HEK293 (cell line): ENCODE data around the gene TOM1.

Experiments
- CTCF ChIA-PET: fragments of 350-600 bp; formaldehyde crosslinking; extraction: SDS; loops from one replicate; lab custom pipeline; 2021; ENCODE audit warnings: antibody characterized with exemption; lab: Yijun Ruan, JAX
- POLR2A ChIA-PET: fragments of 300-600 bp; formaldehyde crosslinking; extraction: SDS; loops from one replicate; lab custom pipeline; 2020; ENCODE audit warnings: antibody characterized with exemption, inconsistent platforms; lab: Yijun Ruan, JAX
- H3K27ac ChIP-seq: fragments of 200-500 bp; sonication (Bioruptor generic); 2 replicates; pipeline ENCODE4 v1.5.1; 2014; ENCODE audit warnings: low read depth, low read length, control low read depth, inconsistent platforms; ENCODE audit errors: extremely low read depth
- H3K36me3 ChIP-seq, 2 experiments: fragments of 200-500 bp in 1 of 2; sonication (Bioruptor generic) in 1 of 2; 1 replicate in 1 of 2; 2 replicates in 1 of 2; pipeline ENCODE4 v1.5.1; 2014 to 2017; ENCODE audit warnings: inconsistent platforms in 2 of 2, low read length in 2 of 2; ENCODE audit not compliant: control insufficient read depth in 2 of 2, insufficient read depth in 1 of 2
- H3K4me1 ChIP-seq: fragments of 200-500 bp; sonication (Bioruptor generic); 2 replicates; pipeline ENCODE4 v1.5.1; 2014; ENCODE audit warnings: mild to moderate bottlenecking, low read length, inconsistent platforms; ENCODE audit not compliant: control insufficient read depth, insufficient read depth
- H3K4me3 ChIP-seq: 2 replicates; pipeline ENCODE4 v1.5.1; 2011; ENCODE audit warnings: low read depth, mild to moderate bottlenecking, control low read depth, low read length, moderate library complexity
- H3K9me3 ChIP-seq: fragments of 200-500 bp; sonication (Bioruptor generic); 2 replicates; pipeline ENCODE4 v1.5.1; 2014; ENCODE audit warnings: low read depth, low read length, inconsistent platforms; ENCODE audit not compliant: control insufficient read depth, insufficient read depth
- GLIS1 ChIP-seq: fragments of 450-650 bp; formaldehyde crosslinking; IDR thresholded peaks from 2 replicates; pipeline ENCODE4 v1.5.1; 2016; ENCODE audit warnings: missing biosample characterization, missing genetic modification characterization
- HOXA7 ChIP-seq: sonication (generic); formaldehyde crosslinking; IDR thresholded peaks from 2 replicates; pipeline ENCODE4 v1.8.1; 2022; ENCODE audit warnings: missing genetic modification reagents, borderline replicate concordance
- IKZF3 ChIP-seq: fragments of 450-650 bp; IDR thresholded peaks from 2 replicates; pipeline ENCODE4 v1.5.0; 2018; ENCODE audit warnings: missing biosample characterization, mild to moderate bottlenecking, missing genetic modification characterization, moderate library complexity
- KLF1 ChIP-seq: fragments of 450-650 bp; formaldehyde crosslinking; IDR thresholded peaks from 2 replicates; pipeline ENCODE4 v1.5.1; 2016; ENCODE audit warnings: missing biosample characterization, missing genetic modification characterization
- KLF10 ChIP-seq: fragments of 450-650 bp; IDR thresholded peaks from 2 replicates; pipeline ENCODE4 v1.5.1; 2018; ENCODE audit warnings: missing biosample characterization, mild to moderate bottlenecking, missing genetic modification characterization
- SALL2 ChIP-seq: fragments of 450-650 bp; formaldehyde crosslinking; IDR thresholded peaks from 2 replicates; pipeline ENCODE4 v1.5.0; 2017; ENCODE audit warnings: missing biosample characterization, mild to moderate bottlenecking, missing genetic modification characterization, borderline replicate concordance
- ZBTB17 ChIP-seq: fragments of 450-650 bp; formaldehyde crosslinking; IDR thresholded peaks from 2 replicates; pipeline ENCODE4 v1.5.1; 2016; ENCODE audit warnings: missing biosample characterization, missing genetic modification characterization
- ZFHX2 ChIP-seq: fragments of 450-650 bp; formaldehyde crosslinking; conservative IDR thresholded peaks from 2 replicates; pipeline ENCODE4 v1.5.1; 2016; ENCODE audit warnings: missing biosample characterization, missing genetic modification characterization
- ZFP41 ChIP-seq: fragments of 450-650 bp; formaldehyde crosslinking; IDR thresholded peaks from 2 replicates; pipeline ENCODE4 v1.5.1; 2016; ENCODE audit warnings: missing biosample characterization, missing genetic modification characterization, borderline replicate concordance
- ZNF114 ChIP-seq: fragments of 450-650 bp; formaldehyde crosslinking; IDR thresholded peaks from 2 replicates; pipeline ENCODE4 v1.5.0; 2017; ENCODE audit warnings: missing biosample characterization, missing genetic modification characterization
- ZNF121 ChIP-seq: fragments of 450-650 bp; formaldehyde crosslinking; IDR thresholded peaks from 2 replicates; pipeline ENCODE4 v1.5.1; 2016; ENCODE audit warnings: missing biosample characterization, missing genetic modification characterization
- ZNF138 ChIP-seq: fragments of 450-650 bp; formaldehyde crosslinking; IDR thresholded peaks from 2 replicates; pipeline ENCODE4 v1.5.1; 2016; ENCODE audit warnings: missing biosample characterization, missing genetic modification characterization, borderline replicate concordance
- ZNF214 ChIP-seq: fragments of 450-650 bp; formaldehyde crosslinking; IDR thresholded peaks from 2 replicates; pipeline ENCODE4 v1.5.1; 2017; ENCODE audit warnings: missing biosample characterization, mild to moderate bottlenecking, missing genetic modification characterization, borderline replicate concordance
- ZNF292 ChIP-seq: fragments of 450-650 bp; formaldehyde crosslinking; IDR thresholded peaks from 2 replicates; pipeline ENCODE4 v1.5.1; 2016; ENCODE audit warnings: low read depth, missing biosample characterization, missing genetic modification characterization, borderline replicate concordance
- ZNF341 ChIP-seq: fragments of 450-650 bp; formaldehyde crosslinking; IDR thresholded peaks from 2 replicates; pipeline ENCODE4; 2016; ENCODE audit warnings: low read depth, missing biosample characterization, missing genetic modification characterization
- ZNF366 ChIP-seq: fragments of 450-650 bp; formaldehyde crosslinking; conservative IDR thresholded peaks from 2 replicates; pipeline ENCODE4 v1.5.1; 2016; ENCODE audit warnings: missing biosample characterization, missing genetic modification characterization
- ZNF473 ChIP-seq: fragments of 450-650 bp; formaldehyde crosslinking; IDR thresholded peaks from 2 replicates; pipeline ENCODE4 v1.5.1; 2017; ENCODE audit warnings: missing biosample characterization, missing genetic modification characterization
- ZNF610 ChIP-seq: fragments of 450-650 bp; formaldehyde crosslinking; IDR thresholded peaks from 2 replicates; pipeline ENCODE4 v1.5.1; 2016; ENCODE audit warnings: missing biosample characterization, missing genetic modification characterization, borderline replicate concordance
- ZNF791 ChIP-seq: fragments of 450-650 bp; formaldehyde crosslinking; IDR thresholded peaks from 2 replicates; pipeline ENCODE4 v1.5.1; 2016; ENCODE audit warnings: missing biosample characterization, missing genetic modification characterization
- ZSCAN23 ChIP-seq: fragments of 450-650 bp; formaldehyde crosslinking; IDR thresholded peaks from 2 replicates; pipeline ENCODE4 v1.5.1; 2016; ENCODE audit warnings: missing biosample characterization, missing genetic modification characterization
- TF ChIP-seq, protein P1 (sequence below): fragments of 450-650 bp; formaldehyde crosslinking; IDR thresholded peaks from 2 replicates; pipeline ENCODE4 v1.5.1; 2017; ENCODE audit warnings: missing biosample characterization, missing genetic modification characterization
- TF ChIP-seq, protein P2 (sequence below): fragments of 450-650 bp; formaldehyde crosslinking; IDR thresholded peaks from 2 replicates; pipeline ENCODE4 v1.5.1; 2016; ENCODE audit warnings: missing biosample characterization, missing genetic modification characterization
- TF ChIP-seq, protein P3 (sequence below): fragments of 450-650 bp; IDR thresholded peaks from 2 replicates; pipeline ENCODE4 v1.5.1; 2018; ENCODE audit warnings: missing biosample characterization, missing genetic modification characterization

The TOM1 gene

DNA sequence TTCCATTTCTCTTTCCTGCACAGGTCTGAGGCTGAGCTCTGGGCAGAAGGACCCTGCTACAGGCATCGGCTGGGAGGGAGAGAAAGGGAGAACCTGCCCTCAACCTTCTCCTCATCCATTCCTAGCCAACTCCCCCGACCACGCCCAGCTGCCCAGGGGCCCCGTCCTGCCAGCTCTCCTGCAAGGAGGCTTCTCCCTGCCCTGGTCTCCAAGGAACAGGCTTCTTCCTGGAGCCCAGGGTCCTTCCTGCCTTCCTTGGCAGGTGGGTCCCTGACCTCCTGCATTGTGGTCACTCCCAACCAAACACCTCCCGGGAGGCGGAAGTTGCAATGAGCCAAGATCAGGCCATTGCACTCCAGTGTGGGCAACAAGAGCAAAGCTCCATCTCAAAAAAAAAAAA, 68.7 kb downstream of the TOM1 start:
- peaks cover 3% of the 10 kb centered on the region; the same call in 1 of the 2 replicates for H3K4me1 ChIP-seq
- H3K9me3 ChIP-seq, result no peaks in the 10 kb centered on the region
- H3K36me3 ChIP-seq, result no peaks in the 10 kb centered on the region
- TF ChIP-seq KLF1 (tag by site-specific recombination) (peak; percentile 59), ZBTB17 (tag by site-specific recombination) (no peak), GLIS1 (tag by site-specific recombination) (peak; percentile 45; the same call in 1 of the 2 replicates)
- TF ChIP-seq, all 188 proteins: peak for 2
- no peak overlapping the region for H3K4me3 ChIP-seq
- H3K27ac ChIP-seq, result no peak overlapping the region
- ChIA-PET CTCF (no interaction called here), POLR2A (no interaction called here)

DNA sequence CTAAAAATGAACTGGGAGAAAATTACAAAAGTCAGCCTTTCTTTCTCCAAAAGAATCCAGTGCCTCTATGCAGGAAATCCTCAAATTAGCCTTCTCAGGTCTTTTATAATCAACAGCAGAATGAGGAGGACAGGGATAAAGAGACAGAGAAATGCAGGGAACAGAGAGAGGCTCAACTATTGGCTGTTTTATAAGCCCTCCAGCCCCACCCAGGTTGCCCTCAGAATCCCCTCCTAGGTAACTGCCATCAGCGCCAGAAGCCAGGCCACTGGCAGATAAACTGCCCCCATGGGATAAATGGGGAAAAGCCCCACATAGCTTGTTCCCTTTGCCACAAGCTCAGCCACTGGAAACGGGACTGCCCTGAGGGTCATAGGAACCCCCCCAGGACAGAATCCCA, 70.3 kb downstream of the TOM1 start:
- no peak overlapping the region for H3K4me3 ChIP-seq
- H3K4me1 ChIP-seq, result 0 out of 2 replicates have a peak, but pooled peaks cover 3% of the 10 kb centered on the region
- POLR2A ChIA-PET, result interaction anchor here (3.0 kb wide), 1 partner anchor 11 kb away, joined by 11 read pairs; the partner anchor contains the start of gene HMOX1
- TF ChIP-seq ZFP41 (tag by site-specific recombination), result no peak
- TF ChIP-seq, protein P1, sequence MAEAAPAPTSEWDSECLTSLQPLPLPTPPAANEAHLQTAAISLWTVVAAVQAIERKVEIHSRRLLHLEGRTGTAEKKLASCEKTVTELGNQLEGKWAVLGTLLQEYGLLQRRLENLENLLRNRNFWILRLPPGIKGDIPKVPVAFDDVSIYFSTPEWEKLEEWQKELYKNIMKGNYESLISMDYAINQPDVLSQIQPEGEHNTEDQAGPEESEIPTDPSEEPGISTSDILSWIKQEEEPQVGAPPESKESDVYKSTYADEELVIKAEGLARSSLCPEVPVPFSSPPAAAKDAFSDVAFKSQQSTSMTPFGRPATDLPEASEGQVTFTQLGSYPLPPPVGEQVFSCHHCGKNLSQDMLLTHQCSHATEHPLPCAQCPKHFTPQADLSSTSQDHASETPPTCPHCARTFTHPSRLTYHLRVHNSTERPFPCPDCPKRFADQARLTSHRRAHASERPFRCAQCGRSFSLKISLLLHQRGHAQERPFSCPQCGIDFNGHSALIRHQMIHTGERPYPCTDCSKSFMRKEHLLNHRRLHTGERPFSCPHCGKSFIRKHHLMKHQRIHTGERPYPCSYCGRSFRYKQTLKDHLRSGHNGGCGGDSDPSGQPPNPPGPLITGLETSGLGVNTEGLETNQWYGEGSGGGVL (tag by site-specific recombination), result peak; percentile 21; the same call in 1 of the 2 replicates
- H3K9me3 ChIP-seq, result no peaks in the 10 kb centered on the region
- no peaks in the 10 kb centered on the region for H3K36me3 ChIP-seq
- CTCF ChIA-PET, result interaction anchor here (1.2 to 2.1 kb wide), 2 partner anchors 14 to 19 kb away, joined by 4 to 10 read pairs; no protein-coding TSS in a partner anchor
- no peak overlapping the region for H3K27ac ChIP-seq

DNA sequence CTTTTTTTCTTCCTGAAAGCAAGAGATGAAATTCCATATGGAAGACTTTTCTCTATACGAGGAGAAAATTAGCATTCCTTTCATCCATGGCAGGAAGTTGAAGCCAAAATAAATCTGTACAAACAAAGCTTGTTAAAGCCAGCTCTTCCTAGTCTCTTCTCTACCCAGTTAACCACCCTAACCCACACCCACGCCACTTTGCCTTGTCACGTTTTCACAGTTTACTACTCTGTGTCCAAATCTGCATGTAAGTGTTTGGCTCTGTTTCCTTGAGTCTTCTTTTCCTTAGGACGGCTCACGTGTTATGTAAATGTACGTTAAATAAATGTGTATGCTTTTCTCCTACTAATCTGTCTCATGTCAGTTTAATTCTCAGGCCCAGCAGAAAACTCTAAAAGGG, 74.1 kb downstream of the TOM1 start:
- CTCF ChIA-PET, result no interaction called here
- POLR2A ChIA-PET, result no interaction called here
- Histone ChIP-seq H3K36me3 (no peaks in the 10 kb centered on the region), H3K27ac (no peak overlapping the region), H3K4me3 (no peak overlapping the region), H3K4me1 (peaks cover 3% of the 10 kb centered on the region; the same call in 1 of the 2 replicates), H3K9me3 (no peaks in the 10 kb centered on the region)
- no peak for TF ChIP-seq ZNF292 (tag by site-specific recombination)
- no peak for TF ChIP-seq ZNF341
- no peak for TF ChIP-seq IKZF3 (tag by site-specific recombination)
- no peak for TF ChIP-seq SALL2 (tag by site-specific recombination)
- TF ChIP-seq HOXA7 (CRISPR knock-in tag), result no peak

DNA sequence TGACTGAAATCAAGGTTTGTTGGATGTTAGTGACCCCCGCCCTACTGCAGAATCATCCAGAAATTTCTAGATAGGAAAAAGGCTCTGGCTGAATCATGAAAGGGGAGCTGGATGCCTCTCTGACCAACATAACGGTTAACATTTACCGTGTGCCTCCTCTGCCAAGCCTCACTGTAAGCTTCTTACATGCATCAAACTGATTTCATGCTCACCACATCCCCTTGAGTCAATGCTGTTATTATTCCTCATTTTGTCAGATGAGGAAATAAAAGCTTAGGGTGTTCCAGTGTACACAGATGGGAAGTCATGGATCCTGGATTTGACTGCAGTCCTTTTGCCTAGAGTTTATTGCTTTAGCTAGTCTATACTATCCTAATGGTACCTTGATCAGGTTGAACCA, 75.3 kb downstream of the TOM1 start:
- ChIA-PET POLR2A (interaction anchor here (1.8 kb wide), 1 partner anchor 35 kb away, joined by 4 read pairs; no protein-coding TSS in a partner anchor), CTCF (interaction anchor here (0.7 to 1.4 kb wide), 3 partner anchors 15 to 1761 kb away, joined by 3 to 4 read pairs (median 3); no protein-coding TSS in a partner anchor)
- Histone ChIP-seq H3K9me3 (no peaks in the 10 kb centered on the region), H3K36me3 (no peaks in the 10 kb centered on the region), H3K4me3 (no peak overlapping the region), H3K4me1 (peaks cover 3% of the 10 kb centered on the region; the same call in 1 of the 2 replicates), H3K27ac (no peak overlapping the region)
- TF ChIP-seq ZNF473 (tag by site-specific recombination) (no peak), ZNF138 (tag by site-specific recombination) (no peak), ZFHX2 (tag by site-specific recombination) (no peak), ZNF610 (tag by site-specific recombination) (no peak), ZNF366 (tag by site-specific recombination) (no peak), ZSCAN23 (tag by site-specific recombination) (no peak), KLF10 (tag by site-specific recombination) (no peak), ZNF121 (tag by site-specific recombination) (no peak), ZNF791 (tag by site-specific recombination) (no peak), ZNF114 (tag by site-specific recombination) (no peak), ZNF214 (tag by site-specific recombination) (no peak)
- TF ChIP-seq, protein P2, sequence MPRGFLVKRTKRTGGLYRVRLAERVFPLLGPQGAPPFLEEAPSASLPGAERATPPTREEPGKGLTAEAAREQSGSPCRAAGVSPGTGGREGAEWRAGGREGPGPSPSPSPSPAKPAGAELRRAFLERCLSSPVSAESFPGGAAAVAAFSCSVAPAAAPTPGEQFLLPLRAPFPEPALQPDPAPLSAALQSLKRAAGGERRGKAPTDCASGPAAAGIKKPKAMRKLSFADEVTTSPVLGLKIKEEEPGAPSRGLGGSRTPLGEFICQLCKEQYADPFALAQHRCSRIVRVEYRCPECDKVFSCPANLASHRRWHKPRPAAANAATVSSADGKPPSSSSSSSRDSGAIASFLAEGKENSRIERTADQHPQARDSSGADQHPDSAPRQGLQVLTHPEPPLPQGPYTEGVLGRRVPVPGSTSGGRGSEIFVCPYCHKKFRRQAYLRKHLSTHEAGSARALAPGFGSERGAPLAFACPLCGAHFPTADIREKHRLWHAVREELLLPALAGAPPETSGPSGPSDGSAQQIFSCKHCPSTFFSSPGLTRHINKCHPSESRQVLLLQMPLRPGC, result no peak
- TF ChIP-seq, protein P3, sequence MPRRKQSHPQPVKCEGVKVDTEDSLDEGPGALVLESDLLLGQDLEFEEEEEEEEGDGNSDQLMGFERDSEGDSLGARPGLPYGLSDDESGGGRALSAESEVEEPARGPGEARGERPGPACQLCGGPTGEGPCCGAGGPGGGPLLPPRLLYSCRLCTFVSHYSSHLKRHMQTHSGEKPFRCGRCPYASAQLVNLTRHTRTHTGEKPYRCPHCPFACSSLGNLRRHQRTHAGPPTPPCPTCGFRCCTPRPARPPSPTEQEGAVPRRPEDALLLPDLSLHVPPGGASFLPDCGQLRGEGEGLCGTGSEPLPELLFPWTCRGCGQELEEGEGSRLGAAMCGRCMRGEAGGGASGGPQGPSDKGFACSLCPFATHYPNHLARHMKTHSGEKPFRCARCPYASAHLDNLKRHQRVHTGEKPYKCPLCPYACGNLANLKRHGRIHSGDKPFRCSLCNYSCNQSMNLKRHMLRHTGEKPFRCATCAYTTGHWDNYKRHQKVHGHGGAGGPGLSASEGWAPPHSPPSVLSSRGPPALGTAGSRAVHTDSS (tag by site-specific recombination), result no peak
